ENCODE data around the gene ZKSCAN8.

DNA sequence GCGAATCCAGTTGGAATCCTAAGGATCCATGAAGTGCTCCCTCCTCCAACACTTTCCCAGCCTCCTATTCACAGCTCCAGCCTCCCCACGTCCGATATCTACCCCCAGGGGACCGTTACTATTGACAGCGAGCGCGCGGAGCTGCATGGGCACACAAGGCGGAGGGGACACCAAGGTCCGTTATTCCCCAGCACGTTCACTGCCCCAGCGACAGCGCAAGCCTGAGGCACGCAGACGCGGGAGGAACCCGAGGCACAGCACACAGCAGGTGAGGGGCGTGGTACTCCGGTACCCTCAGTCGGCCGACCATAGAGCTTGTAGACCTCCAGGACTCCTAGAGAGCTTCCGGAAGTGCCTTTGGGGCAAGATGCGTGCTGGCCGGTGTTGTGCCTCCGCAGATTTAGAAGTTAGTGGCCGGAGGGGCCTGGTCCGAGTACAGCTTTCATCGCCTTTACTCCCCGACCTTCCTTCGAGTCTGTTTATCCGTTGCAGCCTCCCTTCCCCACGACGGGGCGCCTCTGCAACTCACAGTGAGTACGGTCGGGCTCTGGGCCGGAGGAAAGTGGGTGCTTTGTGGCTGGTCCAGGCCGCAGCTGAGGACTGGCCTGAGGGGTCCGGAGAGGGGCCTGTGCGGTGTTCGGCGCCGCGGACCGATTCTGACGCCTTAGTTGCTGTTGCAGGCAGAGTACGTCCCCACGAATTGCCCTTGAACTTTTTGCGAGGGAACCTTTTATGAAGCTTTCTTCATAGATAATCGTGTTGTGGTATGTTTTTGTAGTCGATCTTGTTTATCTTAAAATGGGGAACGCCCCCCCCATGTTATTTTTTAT, at the start of gene ZKSCAN8:
- TF ChIP-seq, protein P1, sequence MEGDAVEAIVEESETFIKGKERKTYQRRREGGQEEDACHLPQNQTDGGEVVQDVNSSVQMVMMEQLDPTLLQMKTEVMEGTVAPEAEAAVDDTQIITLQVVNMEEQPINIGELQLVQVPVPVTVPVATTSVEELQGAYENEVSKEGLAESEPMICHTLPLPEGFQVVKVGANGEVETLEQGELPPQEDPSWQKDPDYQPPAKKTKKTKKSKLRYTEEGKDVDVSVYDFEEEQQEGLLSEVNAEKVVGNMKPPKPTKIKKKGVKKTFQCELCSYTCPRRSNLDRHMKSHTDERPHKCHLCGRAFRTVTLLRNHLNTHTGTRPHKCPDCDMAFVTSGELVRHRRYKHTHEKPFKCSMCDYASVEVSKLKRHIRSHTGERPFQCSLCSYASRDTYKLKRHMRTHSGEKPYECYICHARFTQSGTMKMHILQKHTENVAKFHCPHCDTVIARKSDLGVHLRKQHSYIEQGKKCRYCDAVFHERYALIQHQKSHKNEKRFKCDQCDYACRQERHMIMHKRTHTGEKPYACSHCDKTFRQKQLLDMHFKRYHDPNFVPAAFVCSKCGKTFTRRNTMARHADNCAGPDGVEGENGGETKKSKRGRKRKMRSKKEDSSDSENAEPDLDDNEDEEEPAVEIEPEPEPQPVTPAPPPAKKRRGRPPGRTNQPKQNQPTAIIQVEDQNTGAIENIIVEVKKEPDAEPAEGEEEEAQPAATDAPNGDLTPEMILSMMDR (IDR thresholded peaks at IDR 0.05): no peak
- TF ChIP-seq EZH2 (IDR thresholded peaks at IDR 0.05; ENCODE audit: borderline replicate concordance, insufficient read depth, low read depth, low read length, poor library complexity, severe bottlenecking): no peak
